Esophagus muscularis mucosa (tissue), 3 donors: ENCODE results near the gene CCDC9B.

Experiments
- CTCF ChIP-seq, 3 experiments: fragments of 200-600 bp in 2 of 3; fragments of 450-650 bp in 1 of 3; sonication (generic) in 2 of 3; IDR thresholded peaks; one replicate each; pipeline ENCODE4 v1.5.1; 2017 to 2019; ENCODE audit warnings: antibody characterized with exemption in 3 of 3, mild to moderate bottlenecking in 2 of 3, moderate library complexity in 1 of 3
- EP300 ChIP-seq: sonication (generic); formaldehyde crosslinking; IDR thresholded peaks from one replicate; pipeline ENCODE4 v1.6.1; 2017; ENCODE audit warnings: antibody characterized with exemption

GRCh38 chr15:40379374-40379773, 38.6 kb upstream of the CCDC9B start:
- TF ChIP-seq CTCF (IDR thresholded peaks at IDR 0.05): no peak
- no peak for TF ChIP-seq EP300
